Effector memory CD4-positive, alpha-beta T cell (primary cell): ENCODE data around the gene TDP2.
"Not testable (repeated sequence)": the region's sequence is repeated elsewhere in the genome, so short reads cannot be mapped to it uniquely, and the experiment has no call there.

Experiments used
- DNase-seq, 3 donors: peaks; one replicate each; pipeline ENCODE4 v3.0.0-alpha.2; 2020
- H3K27ac ChIP-seq: 2 replicates; pipeline ENCODE4 v1.7.0; 2013; ENCODE audit warnings: mild to moderate bottlenecking, low read length, moderate library complexity; ENCODE audit not compliant: insufficient read depth, poor library complexity, severe bottlenecking
- H3K27me3 ChIP-seq: replicated peaks from 2 replicates; pipeline ENCODE4 v1.7.0; 2013; ENCODE audit warnings: mild to moderate bottlenecking, low read length; ENCODE audit not compliant: insufficient read depth, control insufficient read depth, poor library complexity, severe bottlenecking
- H3K36me3 ChIP-seq: 2 replicates; pipeline ENCODE4 v1.7.0; 2013; ENCODE audit warnings: mild to moderate bottlenecking, low read length, moderate library complexity; ENCODE audit not compliant: control insufficient read depth, insufficient read depth
- H3K4me1 ChIP-seq: 2 replicates; pipeline ENCODE4 v1.7.0; 2013; ENCODE audit warnings: low read length, mild to moderate bottlenecking; ENCODE audit not compliant: control insufficient read depth, insufficient read depth, poor library complexity, severe bottlenecking
- H3K4me3 ChIP-seq: 2 replicates; pipeline ENCODE4 v1.7.0; 2013; ENCODE audit warnings: low read length, low read depth, mild to moderate bottlenecking; ENCODE audit not compliant: insufficient read depth, poor library complexity, severe bottlenecking
- H3K9me3 ChIP-seq: 2 replicates; pipeline ENCODE4 v1.7.0; 2013; ENCODE audit warnings: mild to moderate bottlenecking, low read length, moderate library complexity; ENCODE audit not compliant: control insufficient read depth

Gene TDP2

GRCh38 chr6:24649691-24650090 is 17.0 kb downstream of the TDP2 start:
- Histone ChIP-seq H3K36me3 (peaks cover 39% of the 10 kb centered on the region), H3K9me3 (no peaks in the 10 kb centered on the region), H3K27ac (no peak overlapping the region), H3K4me1 (no peaks in the 10 kb centered on the region), H3K27me3 (no peaks in the 10 kb centered on the region), H3K4me3 (no peak overlapping the region)
- no peak for DNase-seq

- no peaks in the 10 kb centered on the region for H3K27me3 ChIP-seq
- H3K27ac ChIP-seq, result no peak overlapping the region
- H3K4me1 ChIP-seq, result no peaks in the 10 kb centered on the region
- peaks cover 27% of the 10 kb centered on the region for H3K36me3 ChIP-seq
- DNase-seq, result no peak
- no peak overlapping the region for H3K4me3 ChIP-seq
- no peaks in the 10 kb centered on the region for H3K9me3 ChIP-seq
These were observed 18.4 kb downstream of the TDP2 start for GRCh38 chr6:24648276-24648675.

- no peak overlapping the region for H3K4me3 ChIP-seq
- peaks cover 12% of the 10 kb centered on the region for H3K36me3 ChIP-seq
- no peaks in the 10 kb centered on the region for H3K27me3 ChIP-seq
- peak overlapping the region; percentile 30 for H3K27ac ChIP-seq
- no peaks in the 10 kb centered on the region for H3K9me3 ChIP-seq
- no peaks in the 10 kb centered on the region for H3K4me1 ChIP-seq
- DNase-seq, result no peak
These were observed 19.9 kb downstream of the TDP2 start for GRCh38 chr6:24646771-24647170.

- Histone ChIP-seq H3K4me3 (no peak overlapping the region), H3K36me3 (no peaks in the 10 kb centered on the region), H3K27me3 (no peaks in the 10 kb centered on the region), H3K9me3 (no peaks in the 10 kb centered on the region), H3K4me1 (no peaks in the 10 kb centered on the region), H3K27ac (no peak overlapping the region)
- DNase-seq, result no peak
These were observed 22.3 kb downstream of the TDP2 start for GRCh38 chr6:24644377-24644776.

- DNase-seq, result no peak
- no peaks in the 10 kb centered on the region for H3K4me1 ChIP-seq
- no peak overlapping the region for H3K4me3 ChIP-seq
- no peaks in the 10 kb centered on the region for H3K27me3 ChIP-seq
- no peaks in the 10 kb centered on the region for H3K9me3 ChIP-seq
- H3K36me3 ChIP-seq, result no peaks in the 10 kb centered on the region
- no peak overlapping the region for H3K27ac ChIP-seq
These were observed 22.8 kb downstream of the TDP2 start for GRCh38 chr6:24643920-24644319.

GRCh38 chr6:24642061-24642460 is 24.6 kb downstream of the TDP2 start:
- Histone ChIP-seq H3K27ac (no peak overlapping the region), H3K27me3 (no peaks in the 10 kb centered on the region)
- no peak for DNase-seq

GRCh38 chr6:24640631-24641030 is 26.1 kb downstream of the TDP2 start:
- H3K4me3 ChIP-seq, H3K4me1 ChIP-seq, DNase-seq, H3K36me3 ChIP-seq, H3K27ac ChIP-seq, H3K27me3 ChIP-seq, H3K9me3 ChIP-seq: not testable (repeated sequence)

More at GRCh38 chr6:24642061-24642460, 24.6 kb downstream of the TDP2 start:
- H3K4me3 ChIP-seq, result no peak overlapping the region
- H3K4me1 ChIP-seq, result no peaks in the 10 kb centered on the region
- H3K9me3 ChIP-seq, result no peaks in the 10 kb centered on the region
- H3K36me3 ChIP-seq, result no peaks in the 10 kb centered on the region

- Histone ChIP-seq H3K27me3 (peaks cover 2% of the 10 kb centered on the region), H3K9me3 (no peaks in the 10 kb centered on the region), H3K4me1 (no peaks in the 10 kb centered on the region), H3K36me3 (no peaks in the 10 kb centered on the region), H3K4me3 (no peak overlapping the region), H3K27ac (no peak overlapping the region)
- no peak for DNase-seq
These were observed 26.5 kb downstream of the TDP2 start for GRCh38 chr6:24640166-24640565.

GRCh38 chr6:24636681-24637080 is 30.0 kb downstream of the TDP2 start:
- no peaks in the 10 kb centered on the region for H3K36me3 ChIP-seq
- no peaks in the 10 kb centered on the region for H3K4me1 ChIP-seq
- no peak for DNase-seq
- H3K27ac ChIP-seq, result no peak overlapping the region
- peaks cover 2% of the 10 kb centered on the region for H3K27me3 ChIP-seq
- no peaks in the 10 kb centered on the region for H3K9me3 ChIP-seq
- no peak overlapping the region for H3K4me3 ChIP-seq

- H3K4me1 ChIP-seq, result no peaks in the 10 kb centered on the region
- no peaks in the 10 kb centered on the region for H3K9me3 ChIP-seq
- H3K27me3 ChIP-seq, result peaks cover 2% of the 10 kb centered on the region
- H3K36me3 ChIP-seq, result no peaks in the 10 kb centered on the region
- DNase-seq, result no peak
- H3K4me3 ChIP-seq, result no peak overlapping the region
- H3K27ac ChIP-seq, result no peak overlapping the region
These were observed 34.1 kb downstream of the TDP2 start for GRCh38 chr6:24632573-24632972.

GRCh38 chr6:24631671-24632070 is 35.0 kb downstream of the TDP2 start:
- Histone ChIP-seq H3K36me3 (no peaks in the 10 kb centered on the region), H3K4me3 (no peak overlapping the region)

More at GRCh38 chr6:24631671-24632070, 35.0 kb downstream of the TDP2 start:
- no peak for DNase-seq
- H3K27ac ChIP-seq, result no peak overlapping the region
- H3K4me1 ChIP-seq, result no peaks in the 10 kb centered on the region
- no peaks in the 10 kb centered on the region for H3K9me3 ChIP-seq
- H3K27me3 ChIP-seq, result peaks cover 2% of the 10 kb centered on the region
